NT2/D1 (cell line): ENCODE data around the gene TTLL13.
"Not testable (repeated sequence)": the region's sequence is repeated elsewhere in the genome, so short reads cannot be mapped to it uniquely, and the experiment has no call there.

ENCODE experiments used
- SUZ12 ChIP-seq: IDR thresholded peaks from 2 replicates; pipeline ENCODE4 v1.6.1; 2011; ENCODE audit not compliant: insufficient read length, insufficient read depth; ENCODE audit errors: extremely low read depth
- ZNF274 ChIP-seq: IDR thresholded peaks from 2 replicates; pipeline ENCODE4 v1.6.1; 2011; ENCODE audit warnings: mild to moderate bottlenecking, low read depth, low read length

GRCh38 chr15:90278467-90278866, 29.1 kb downstream of the TTLL13 start:
- not testable (repeated sequence) for TF ChIP-seq SUZ12, ZNF274
